Measurements from ENCODE around the gene POMT1. TPM values are rescaled to one million over a fixed set of nuclear protein-coding genes. Genes with fewer than 3 reads are reported as not detected.
"Not testable (repeated sequence)": the region's sequence is repeated elsewhere in the genome, so short reads cannot be mapped to it uniquely, and the experiment has no call there.

Gene POMT1
- total RNA-seq, 1 experiment from 2014 or later = 15.8 TPM

- DNase-seq = no peak
- Mint-ChIP-seq H3K4me1 (ENCODE audit: low read depth, unreplicated experiment) (no peaks in the 10 kb centered on the region), H3K9me3 (ENCODE audit: low read depth, unreplicated experiment) (no peaks in the 10 kb centered on the region), H3K36me3 (ENCODE audit: insufficient read depth, unreplicated experiment) (peaks cover 5% of the 10 kb centered on the region), H3K4me3 (ENCODE audit: low read depth, unreplicated experiment) (no peak overlapping the region), H3K27me3 (ENCODE audit: unreplicated experiment) (no peaks in the 10 kb centered on the region), H3K27ac (ENCODE audit: unreplicated experiment) (no peak overlapping the region)
- CTCF ChIA-PET = no interaction called here
- intact Hi-C loops (cut with micrococcal nuclease; ENCODE audit: unreplicated experiment) = no loop called here
- no peak for TF ChIP-seq CTCF (IDR thresholded peaks at IDR 0.05; ENCODE audit: unreplicated experiment)
- no TSS peak for BruUV-seq (replicated peaks)
These were observed 8.7 kb downstream of the POMT1 start for GRCh38 chr9:131511416-131511815.

GRCh38 chr9:131511880-131512279 lies 9.2 kb downstream of the POMT1 start:
- H3K4me3 Mint-ChIP-seq (ENCODE audit: low read depth, unreplicated experiment) = no peak overlapping the region
- no peaks in the 10 kb centered on the region for H3K27me3 Mint-ChIP-seq (ENCODE audit: unreplicated experiment)
- CTCF ChIA-PET = no interaction called here
- intact Hi-C loops (cut with micrococcal nuclease; ENCODE audit: unreplicated experiment) = no loop called here
- BruUV-seq (replicated peaks) = no TSS peak
- H3K9me3 Mint-ChIP-seq (ENCODE audit: low read depth, unreplicated experiment) = no peaks in the 10 kb centered on the region
- TF ChIP-seq CTCF (IDR thresholded peaks at IDR 0.05; ENCODE audit: unreplicated experiment) = no peak
- H3K36me3 Mint-ChIP-seq (ENCODE audit: insufficient read depth, unreplicated experiment) = peaks cover 5% of the 10 kb centered on the region
- no peak for DNase-seq
- H3K27ac Mint-ChIP-seq (ENCODE audit: unreplicated experiment) = no peak overlapping the region
- no peaks in the 10 kb centered on the region for H3K4me1 Mint-ChIP-seq (ENCODE audit: low read depth, unreplicated experiment)

- Mint-ChIP-seq H3K36me3 (ENCODE audit: insufficient read depth, unreplicated experiment) (peaks cover 5% of the 10 kb centered on the region), H3K4me1 (ENCODE audit: low read depth, unreplicated experiment) (no peaks in the 10 kb centered on the region), H3K27me3 (ENCODE audit: unreplicated experiment) (no peaks in the 10 kb centered on the region), H3K27ac (ENCODE audit: unreplicated experiment) (no peak overlapping the region), H3K9me3 (ENCODE audit: low read depth, unreplicated experiment) (no peaks in the 10 kb centered on the region), H3K4me3 (ENCODE audit: low read depth, unreplicated experiment) (no peak overlapping the region)
- CTCF ChIA-PET = no interaction called here
- no peak for DNase-seq
- intact Hi-C loops (cut with micrococcal nuclease; ENCODE audit: unreplicated experiment) = no loop called here
- no TSS peak for BruUV-seq (replicated peaks)
- no peak for TF ChIP-seq CTCF (IDR thresholded peaks at IDR 0.05; ENCODE audit: unreplicated experiment)
These were observed 10.5 kb downstream of the POMT1 start for GRCh38 chr9:131513177-131513576.

GRCh38 chr9:131515559-131516031 lies 12.9 kb downstream of the POMT1 start:
- H3K9me3 Mint-ChIP-seq (ENCODE audit: low read depth, unreplicated experiment); H3K27me3 Mint-ChIP-seq (ENCODE audit: unreplicated experiment); H3K4me1 Mint-ChIP-seq (ENCODE audit: low read depth, unreplicated experiment); CTCF ChIA-PET; intact Hi-C loops (cut with micrococcal nuclease; ENCODE audit: unreplicated experiment); DNase-seq; BruUV-seq (replicated peaks); H3K4me3 Mint-ChIP-seq (ENCODE audit: low read depth, unreplicated experiment); H3K27ac Mint-ChIP-seq (ENCODE audit: unreplicated experiment): not testable (repeated sequence)
- H3K36me3 Mint-ChIP-seq (ENCODE audit: insufficient read depth, unreplicated experiment) = peaks cover 11% of the 10 kb centered on the region

- no peaks in the 10 kb centered on the region for H3K9me3 Mint-ChIP-seq (ENCODE audit: low read depth, unreplicated experiment)
- no peak overlapping the region for H3K4me3 Mint-ChIP-seq (ENCODE audit: low read depth, unreplicated experiment)
- no peak for TF ChIP-seq CTCF (IDR thresholded peaks at IDR 0.05; ENCODE audit: unreplicated experiment)
- peaks cover 11% of the 10 kb centered on the region for H3K36me3 Mint-ChIP-seq (ENCODE audit: insufficient read depth, unreplicated experiment)
- no peaks in the 10 kb centered on the region for H3K27me3 Mint-ChIP-seq (ENCODE audit: unreplicated experiment)
- no TSS peak for BruUV-seq (replicated peaks)
- no peak overlapping the region for H3K27ac Mint-ChIP-seq (ENCODE audit: unreplicated experiment)
- CTCF ChIA-PET = no interaction called here
- no peaks in the 10 kb centered on the region for H3K4me1 Mint-ChIP-seq (ENCODE audit: low read depth, unreplicated experiment)
- DNase-seq = no peak
- intact Hi-C loops (cut with micrococcal nuclease; ENCODE audit: unreplicated experiment) = no loop called here
These were observed 13.4 kb downstream of the POMT1 start for GRCh38 chr9:131516100-131516499.
